NB4 (cell line): ENCODE data around the gene RARB.

ENCODE experiments used
- DNase-seq: peaks from one replicate; pipeline ENCODE4 v3.0.0; 2010; ENCODE audit warnings: low read depth
- H3K4me3 ChIP-seq: one replicate; pipeline ENCODE4 v1.5.1; 2011; ENCODE audit warnings: mild to moderate bottlenecking, low read depth, low read length, moderate library complexity
- CTCF ChIP-seq: IDR thresholded peaks from one replicate; pipeline ENCODE4 v1.5.1; 2012; ENCODE audit warnings: low read depth, low read length
- MYC ChIP-seq: IDR thresholded peaks from 2 replicates; pipeline ENCODE4 v1.6.1; 2011; ENCODE audit warnings: low read depth, low read length
- POLR2A ChIP-seq: IDR thresholded peaks from 2 replicates; pipeline ENCODE4 v1.6.1; 2011; ENCODE audit warnings: mild to moderate bottlenecking; ENCODE audit not compliant: insufficient read length; ENCODE audit errors: extremely low read depth
- TF ChIP-seq, protein P1 (sequence below): IDR thresholded peaks from 2 replicates; pipeline ENCODE4 v1.6.1; 2011; ENCODE audit warnings: low read depth, low read length

Gene RARB

DNA sequence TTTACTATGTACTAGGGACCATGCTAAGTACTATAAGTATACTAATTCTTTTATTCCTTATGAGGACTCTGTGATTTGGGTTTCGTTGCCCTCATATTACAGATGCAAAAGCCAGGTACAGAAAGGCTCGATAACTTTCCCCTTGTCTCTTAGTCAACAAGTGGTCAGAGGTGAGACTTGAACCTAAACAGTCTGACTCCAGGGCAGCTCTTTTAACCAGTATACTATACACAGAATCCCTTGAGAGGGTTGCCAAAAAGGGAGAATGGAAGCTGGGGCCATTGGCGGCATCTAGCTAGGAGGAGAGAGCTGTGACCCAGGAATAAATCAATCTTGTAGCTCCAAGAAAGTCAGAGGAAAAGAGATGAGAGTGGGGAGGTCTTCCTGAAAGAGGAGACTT lies 144.3 kb downstream of the RARB start:
- TF ChIP-seq, protein P1, sequence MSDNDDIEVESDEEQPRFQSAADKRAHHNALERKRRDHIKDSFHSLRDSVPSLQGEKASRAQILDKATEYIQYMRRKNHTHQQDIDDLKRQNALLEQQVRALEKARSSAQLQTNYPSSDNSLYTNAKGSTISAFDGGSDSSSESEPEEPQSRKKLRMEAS = no peak
- TF ChIP-seq MYC (no peak), CTCF (no peak), POLR2A (no peak)
- no peak for DNase-seq
- no peak overlapping the region for H3K4me3 ChIP-seq

- H3K4me3 ChIP-seq = no peak overlapping the region
- no peak for DNase-seq
- TF ChIP-seq CTCF = no peak
Measured at GRCh38 chr3:25572919-25573385, 144.9 kb downstream of the RARB start.

- no peak for TF ChIP-seq MYC
- no peak for TF ChIP-seq CTCF
- DNase-seq = no peak
Measured at GRCh38 chr3:25573386-25574171, 145.5 kb downstream of the RARB start.

GRCh38 chr3:25574172-25574765 lies 146.2 kb downstream of the RARB start:
- no peak for TF ChIP-seq MYC
- no peak for TF ChIP-seq CTCF
- TF ChIP-seq, protein P1 = no peak
- no peak for TF ChIP-seq POLR2A
- DNase-seq = no peak
- H3K4me3 ChIP-seq = no peak overlapping the region

More at GRCh38 chr3:25573386-25574171, 145.5 kb downstream of the RARB start:
- H3K4me3 ChIP-seq = no peak overlapping the region

DNA sequence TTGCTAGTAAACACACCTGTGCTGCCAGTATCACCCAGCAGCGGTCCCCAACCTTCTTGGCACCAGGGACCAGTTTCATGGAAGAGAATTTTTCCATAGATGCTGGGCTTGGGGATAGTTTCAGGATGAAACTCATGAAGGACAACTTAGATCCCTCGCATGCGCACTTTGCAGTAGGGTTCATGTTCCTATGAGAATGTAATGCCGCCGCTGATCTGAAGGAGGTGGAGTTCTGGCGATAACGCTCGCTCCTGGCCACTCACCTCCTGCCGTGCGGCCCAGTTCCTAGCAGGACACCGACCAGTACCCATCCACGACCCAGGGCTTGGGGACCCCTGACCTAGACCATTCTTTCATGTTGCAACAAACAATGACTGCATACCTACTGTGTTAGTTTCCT lies 146.9 kb downstream of the RARB start:
- TF ChIP-seq MYC (no peak), POLR2A (no peak), CTCF (no peak)
- TF ChIP-seq, protein P1 = no peak

DNA sequence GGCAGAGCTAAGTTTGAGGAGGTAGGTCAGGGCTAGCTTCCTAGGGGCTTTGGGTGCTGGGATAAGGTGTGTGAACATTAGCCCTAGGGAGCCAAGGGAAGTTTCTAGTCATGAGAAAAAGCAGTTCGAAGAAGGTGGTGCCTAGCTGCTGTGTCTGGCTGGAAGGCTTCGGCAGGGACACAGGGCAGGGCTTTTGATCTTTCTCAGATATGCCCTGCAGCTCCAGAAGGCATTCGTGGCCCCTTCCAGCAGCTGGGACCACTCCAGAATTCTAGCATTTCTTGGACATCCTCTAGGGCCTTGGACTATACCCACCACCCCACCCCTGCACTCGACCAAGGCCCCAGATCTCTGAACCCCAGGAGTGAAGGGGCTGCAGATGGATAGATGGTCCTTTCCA lies 148.1 kb downstream of the RARB start:
- no peak for DNase-seq
- no peak overlapping the region for H3K4me3 ChIP-seq
- no peak for TF ChIP-seq POLR2A
- TF ChIP-seq CTCF = no peak
- no peak for TF ChIP-seq MYC
- TF ChIP-seq, protein P1 = no peak

More for the DNA sequence above, 146.9 kb downstream of the RARB start:
- no peak overlapping the region for H3K4me3 ChIP-seq
- no peak for DNase-seq
